ENCODE measurements around the gene SHD. TPM values are rescaled to one million over a fixed set of nuclear protein-coding genes. Genes with fewer than 3 reads are reported as not detected.

The SHD gene
- total and polyA plus RNA-seq, 2 of the 4 experiments (the other 2 are of a cell fraction), result not detected

DNA sequence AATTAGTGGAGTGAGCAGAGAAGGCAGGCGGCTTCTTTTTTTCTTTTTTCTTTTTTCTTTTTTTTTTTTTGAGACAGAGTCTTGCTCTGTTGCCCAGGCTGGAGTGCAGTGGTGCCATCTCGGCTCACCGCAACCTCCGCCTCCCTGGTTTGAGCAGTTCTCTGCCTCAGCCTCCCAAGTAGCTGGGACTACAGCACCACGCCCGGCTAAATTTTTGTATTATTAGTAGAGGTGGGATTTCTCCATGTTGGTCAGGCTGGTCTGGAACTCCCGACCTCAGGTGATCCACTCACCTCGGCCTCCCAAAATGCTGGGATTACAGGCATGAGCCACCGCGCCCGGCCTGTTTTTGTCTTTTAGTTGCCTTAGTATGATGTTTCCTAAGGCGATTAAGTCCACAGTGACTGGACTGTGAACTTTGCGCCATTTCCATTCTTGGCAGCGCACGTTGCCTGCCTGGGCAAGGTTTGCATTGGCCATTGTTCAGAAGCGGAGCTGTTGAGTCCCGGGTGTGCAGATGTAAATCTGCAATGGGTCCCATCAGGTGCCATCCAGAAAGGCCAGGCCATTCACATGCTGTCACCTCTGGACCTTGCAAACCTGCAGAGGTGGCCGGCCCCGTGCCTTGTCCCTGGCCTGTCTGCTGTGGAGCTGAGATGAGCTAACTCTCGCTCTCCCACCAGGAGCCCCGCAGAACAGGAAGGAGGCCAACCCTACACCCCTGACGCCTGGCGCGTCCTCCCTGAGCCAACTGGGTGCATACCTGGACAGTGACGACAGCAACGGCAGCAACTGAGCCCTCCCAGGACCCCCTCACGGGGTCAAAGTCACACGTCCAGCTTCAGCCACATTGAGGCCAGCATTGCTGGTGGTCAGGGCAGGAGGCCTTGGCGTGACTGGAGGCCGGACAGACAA lies 10.9 kb upstream of the SHD start (continued):
- TF ChIP-seq, protein P1, sequence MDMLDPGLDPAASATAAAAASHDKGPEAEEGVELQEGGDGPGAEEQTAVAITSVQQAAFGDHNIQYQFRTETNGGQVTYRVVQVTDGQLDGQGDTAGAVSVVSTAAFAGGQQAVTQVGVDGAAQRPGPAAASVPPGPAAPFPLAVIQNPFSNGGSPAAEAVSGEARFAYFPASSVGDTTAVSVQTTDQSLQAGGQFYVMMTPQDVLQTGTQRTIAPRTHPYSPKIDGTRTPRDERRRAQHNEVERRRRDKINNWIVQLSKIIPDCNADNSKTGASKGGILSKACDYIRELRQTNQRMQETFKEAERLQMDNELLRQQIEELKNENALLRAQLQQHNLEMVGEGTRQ (IDR thresholded peaks at IDR 0.05; ENCODE audit: low read depth, low read length), result no peak

DNA sequence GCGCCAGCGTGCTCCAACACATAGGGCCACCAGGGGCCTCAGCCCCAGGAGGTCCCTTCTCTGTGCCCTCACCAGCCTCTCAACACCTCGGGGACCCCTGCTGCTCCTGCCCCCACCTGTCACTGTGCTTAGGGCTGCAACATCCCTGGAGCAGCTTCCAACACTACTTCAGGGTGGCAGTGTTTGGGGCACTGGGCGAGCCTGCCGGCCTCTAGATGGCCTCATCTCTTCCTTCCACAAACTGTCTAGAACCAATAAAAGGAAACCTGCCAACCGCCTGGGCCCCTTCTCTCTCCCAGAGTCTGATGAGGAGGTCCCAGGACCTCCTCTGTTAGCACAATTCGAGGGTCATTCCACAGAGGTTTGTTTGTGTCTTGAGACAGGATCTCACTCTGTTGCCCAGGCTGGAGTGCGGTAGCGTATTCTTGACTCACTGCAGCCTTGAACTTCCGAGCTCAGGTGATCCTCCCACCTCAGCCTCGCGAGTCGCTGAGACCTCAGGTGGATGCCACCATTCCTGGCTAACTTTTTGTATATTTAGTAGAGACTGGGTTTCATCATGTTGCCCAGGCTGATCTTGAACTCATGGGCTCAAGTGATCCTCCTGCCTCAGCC lies 10.1 kb upstream of the SHD start:
- H3K4me3 ChIP-seq (ENCODE audit: insufficient read depth, low read depth, low read length), result no peak overlapping the region
- H2BK15ac ChIP-seq (ENCODE audit: low read depth, low read length), result no peak overlapping the region
- no peaks in the 10 kb centered on the region for H3K4me1 ChIP-seq (ENCODE audit: control insufficient read depth, insufficient read depth, low read length)
- ChIA-PET CTCF (interaction anchor here (1.6 kb wide), 1 partner anchor 75 kb away, joined by 3 read pairs; no protein-coding TSS in a partner anchor), POLR2A (ENCODE audit: unreplicated experiment) (no interaction called here)
- no peak overlapping the region for H2BK120ac ChIP-seq (ENCODE audit: low read depth, low read length)
- H4K8ac ChIP-seq (ENCODE audit: low read depth in 2 of 2, low read length in 2 of 2), result no peak overlapping the region
- intact Hi-C loops (cut with micrococcal nuclease), result no loop called here
- H3K79me1 ChIP-seq (ENCODE audit: low read depth in 1 of 2, low read length in 2 of 2), result no peaks in the 10 kb centered on the region
- peaks cover 19% of the 10 kb centered on the region for H3K36me3 ChIP-seq (ENCODE audit: control insufficient read depth, insufficient read depth, low read length)
- ATAC-seq (ENCODE audit: low read depth) (no peak), DNase-seq (no peak)
- no TSS peak for BruUV-seq (replicated peaks)
- H2BK20ac ChIP-seq (ENCODE audit: low read depth, low read length), result no peak overlapping the region
- no peaks in the 10 kb centered on the region for H3K27me3 ChIP-seq (ENCODE audit: control insufficient read depth, insufficient read depth, low read length)
- H3K9me1 ChIP-seq (ENCODE audit: insufficient read depth, low read length), result no peaks in the 10 kb centered on the region
- WGBS, 2 experiments (ENCODE audit: extremely low coverage in 2 of 2, insufficient read length in 1 of 2), result 80% methylated on average over 1 of the region's 13 CpGs; no CpG with 5 or more reads in 1 of the 2 experiments
- no peak overlapping the region for H4K91ac ChIP-seq (ENCODE audit: insufficient read depth, low read depth, low read length)
- H3K18ac ChIP-seq (ENCODE audit: low read depth, low read length), result no peak overlapping the region
- dilution Hi-C loops (cut with HindIII; ENCODE audit: low sequenced_read_pairs, unreplicated experiment), result no loop called here
- no peak overlapping the region for H3K4me2 ChIP-seq (ENCODE audit: low read depth, low read length)
- H3K4ac ChIP-seq (ENCODE audit: low read depth, low read length), result no peak overlapping the region
- no peak overlapping the region for H4K5ac ChIP-seq (ENCODE audit: low read depth, low read length)
- H3K27ac ChIP-seq (ENCODE audit: insufficient read depth, low read length), result no peak overlapping the region
- no peak overlapping the region for H2AK9ac ChIP-seq (replicated peaks; ENCODE audit: low read depth, low read length, poor library complexity)
- no peak overlapping the region for H3K23ac ChIP-seq (ENCODE audit: low read depth, low read length)
- no peak overlapping the region for H2AFZ ChIP-seq (replicated peaks; ENCODE audit: low read length, poor library complexity)
- peaks cover 6% of the 10 kb centered on the region; the same call in 1 of the 2 replicates for H4K20me1 ChIP-seq (ENCODE audit: insufficient read depth, low read length)
- no peak overlapping the region for H2BK5ac ChIP-seq (ENCODE audit: low read depth, low read length, poor library complexity, severe bottlenecking)
- no peak overlapping the region for H3K9ac ChIP-seq (ENCODE audit: low read depth, low read length)
- in situ Hi-C loops (cut with MboI; ENCODE audit: low sequenced_read_pairs), result loop anchor here (5.0 kb wide), 1 partner anchor 83 kb away; no protein-coding TSS in a partner anchor
- H3K56ac ChIP-seq (ENCODE audit: extremely low read depth, insufficient read depth, low read length), result no peak overlapping the region
- H2AK5ac ChIP-seq (ENCODE audit: low read depth, low read length), result no peak overlapping the region
- H3K9me3 ChIP-seq (ENCODE audit: control insufficient read depth, insufficient read depth, low read length), result peaks cover 2% of the 10 kb centered on the region; the same call in 1 of the 2 replicates
- no peak overlapping the region for H3K14ac ChIP-seq (replicated peaks; ENCODE audit: low read depth, low read length)
- TF ChIP-seq, protein P1 (IDR thresholded peaks at IDR 0.05; ENCODE audit: low read depth, low read length), result no peak
- TF ChIP-seq CEBPB (IDR thresholded peaks at IDR 0.05; ENCODE audit: low read depth, low read length) (no peak), RFX5 (IDR thresholded peaks at IDR 0.05; ENCODE audit: low read depth, low read length) (no peak), MXI1 (IDR thresholded peaks at IDR 0.05; ENCODE audit: borderline replicate concordance, low read depth, low read length) (no peak), MAFK (IDR thresholded peaks at IDR 0.05; ENCODE audit: low read depth, low read length) (no peak), MAZ (IDR thresholded peaks at IDR 0.05; ENCODE audit: borderline replicate concordance, low read depth, low read length) (no peak), CHD1 (IDR thresholded peaks at IDR 0.05; ENCODE audit: low read depth, low read length) (no peak), BHLHE40 (IDR thresholded peaks at IDR 0.05; ENCODE audit: low read depth, low read length) (no peak), POLR2A (IDR thresholded peaks at IDR 0.05; ENCODE audit: low read depth, low read length) (no peak), RAD21 (IDR thresholded peaks at IDR 0.05; ENCODE audit: low read length) (no peak), RCOR1 (IDR thresholded peaks at IDR 0.05; ENCODE audit: insufficient replicate concordance, low read length) (no peak), NFE2L2 (IDR thresholded peaks at IDR 0.05; ENCODE audit: low read depth, low read length) (no peak)
